Naive thymus-derived CD8-positive, alpha-beta T cell (primary cell): ENCODE measurements around the gene GRPEL2. TPM values are rescaled to one million over a fixed set of nuclear protein-coding genes. Genes with fewer than 3 reads are reported as not detected.

Source experiments
- ATAC-seq, 2 donors: fragments of 150-1000 bp; cut with Tn5 transposase in 1 of 2; sonication (Bioruptor Pico), chemical (Tn5 transposase) in 1 of 2; 1 replicate in 1 of 2; 2 replicates in 1 of 2; pipeline ENCODE4 v1.10.0; 2021; ENCODE audit warnings: mild to moderate bottlenecking in 2 of 2, moderate library complexity in 2 of 2
- POLR2A ChIA-PET: fragments of 350-600 bp; sonication (Branson Sonifier 250); formaldehyde crosslinking; loops from one replicate; lab custom pipeline; 2021; ENCODE audit warnings: antibody characterized with exemption; lab: Charles Lee
- DNase-seq, 10 donors: peaks; one replicate each; pipeline versions ENCODE4 v3.0.0 to v3.0.0-alpha.2; 2020 to 2022
- H3K27ac Mint-ChIP-seq, 10 donors: one replicate each; pipeline ENCODE4 v1.8.0; 2020 to 2022; ENCODE audit warnings: mild to moderate bottlenecking in 10 of 10, mixed read lengths in 10 of 10, moderate library complexity in 4 of 10, inconsistent platforms in 1 of 10
- H3K27me3 Mint-ChIP-seq, 5 donors: one replicate each; pipeline ENCODE4 v1.8.0; 2021 to 2022; ENCODE audit warnings: mixed read lengths in 5 of 5
- H3K36me3 Mint-ChIP-seq, 3 donors: one replicate each; pipeline ENCODE4 v1.8.0; 2020 to 2022; ENCODE audit warnings: mixed read lengths in 3 of 3, mild to moderate bottlenecking in 2 of 3, inconsistent platforms in 1 of 3
- H3K4me1 Mint-ChIP-seq, 4 donors: one replicate each; pipeline ENCODE4 v1.8.0; 2021 to 2022; ENCODE audit warnings: mixed read lengths in 4 of 4
- H3K4me3 Mint-ChIP-seq, 10 donors: one replicate each; pipeline ENCODE4 v1.8.0; 2020 to 2022; ENCODE audit warnings: mild to moderate bottlenecking in 10 of 10, mixed read lengths in 10 of 10, moderate library complexity in 6 of 10, inconsistent platforms in 1 of 10
- H3K9me3 Mint-ChIP-seq, 9 donors: one replicate each; pipeline ENCODE4 v1.8.0; 2020 to 2022; ENCODE audit warnings: mixed read lengths in 9 of 9, mild to moderate bottlenecking in 3 of 9, inconsistent platforms in 1 of 9, moderate library complexity in 1 of 9
- polyA plus RNA-seq, 3 donors: library from polyadenylated mRNA; unstranded; fragments of 300-500 nt; fragmentation: Illumina TruSeq; gene quantifications; one replicate each; pipeline ENCODE4 v1.2.3, GENCODE V29; 2021
- total RNA-seq, 8 experiments: library from RNA in 2 of 8; stranded (reverse) in 2 of 8; gene quantifications; one replicate each; pipeline ENCODE4 v1.2.3 and lab custom pipeline; 2021 to 2026

Gene GRPEL2
- total and polyA plus RNA-seq, 5 experiments from 2014 or later = 4.2 to 48.0 (median 6.6) TPM

DNA sequence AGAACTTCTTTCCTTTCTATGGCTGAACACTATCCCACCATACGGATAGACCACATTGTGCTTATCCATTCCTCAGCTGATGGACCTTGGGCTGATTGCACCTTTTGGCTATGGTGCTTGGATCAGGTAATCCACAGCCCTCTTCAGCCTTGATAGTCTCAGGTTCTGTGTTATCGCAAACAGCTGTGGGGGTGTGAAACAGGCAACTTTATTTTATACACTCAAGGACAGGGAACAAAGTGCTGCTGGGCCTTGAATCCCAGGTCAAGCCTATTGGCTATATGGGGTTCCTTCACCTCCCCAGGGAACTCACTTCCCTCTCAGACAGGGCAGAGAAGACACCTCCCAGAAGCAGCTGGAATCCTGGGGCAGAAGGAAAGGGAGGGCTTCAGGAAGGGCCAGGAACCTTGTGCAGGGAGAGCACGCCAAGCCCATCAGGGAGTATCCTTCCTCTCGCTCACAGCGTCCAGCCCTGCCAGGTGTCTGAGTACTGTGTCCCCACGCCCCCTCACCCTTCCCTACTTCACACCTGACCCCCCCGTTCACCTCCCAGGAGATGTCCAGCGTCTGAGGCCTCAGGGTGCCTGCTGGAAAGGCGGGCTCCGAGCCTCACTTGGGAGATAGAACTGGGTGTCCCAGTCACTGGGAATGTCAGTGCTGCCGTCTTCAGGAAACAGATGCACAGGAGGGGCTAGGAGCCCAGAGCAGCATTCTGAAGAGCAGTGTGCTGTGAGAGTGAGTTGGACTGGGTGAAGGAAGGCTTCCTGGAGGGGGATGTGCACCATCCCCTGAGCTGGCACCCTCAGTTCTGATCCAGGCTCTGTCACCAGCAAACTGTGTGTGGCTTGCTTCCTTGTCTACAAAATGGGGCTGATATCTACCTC, 40.9 kb upstream of the GRPEL2 start:
- H3K27ac Mint-ChIP-seq = peak overlapping the region in 1 of 10 donors; percentile 69

DNA sequence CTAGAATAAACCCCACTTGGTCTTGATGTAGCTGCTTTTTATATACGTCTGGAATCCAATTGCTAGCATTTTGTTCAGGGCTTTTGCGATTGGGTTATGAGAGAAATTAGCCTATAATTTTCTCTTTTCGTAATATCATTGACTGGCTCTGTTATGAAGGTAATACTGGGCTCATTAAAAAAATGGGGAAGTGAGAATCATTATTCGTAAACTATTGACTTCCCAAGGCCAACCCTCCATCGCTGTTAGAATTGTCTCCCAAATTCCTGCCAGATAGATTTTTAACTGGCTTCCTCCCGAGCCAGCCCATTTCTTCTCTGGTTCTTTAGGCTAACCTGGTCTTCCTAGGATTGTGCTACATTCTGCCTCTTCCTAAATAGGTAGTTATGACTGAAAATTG, 35.9 kb upstream of the GRPEL2 start:
- no peaks in the 10 kb centered on the region for H3K27me3 Mint-ChIP-seq
- H3K9me3 Mint-ChIP-seq = no peaks in the 10 kb centered on the region
- peaks cover 2 to 8% (median 6%) of the 10 kb centered on the region in 4 donors for H3K4me1 Mint-ChIP-seq
- ATAC-seq = no peak
- H3K27ac Mint-ChIP-seq = no peak overlapping the region
- H3K4me3 Mint-ChIP-seq = no peak overlapping the region
- POLR2A ChIA-PET = no interaction called here
- H3K36me3 Mint-ChIP-seq = no peaks in the 10 kb centered on the region
- DNase-seq = no peak

More for the DNA sequence above, 40.9 kb upstream of the GRPEL2 start:
- Mint-ChIP-seq H3K4me1 (peaks cover 4 to 7% (median 6%) of the 10 kb centered on the region in 4 donors), H3K9me3 (no peaks in the 10 kb centered on the region), H3K4me3 (no peak overlapping the region), H3K27me3 (peaks cover 0 to 4% (median 0%) of the 10 kb centered on the region in 5 donors), H3K36me3 (no peaks in the 10 kb centered on the region)
- DNase-seq (no peak), ATAC-seq (no peak)
- POLR2A ChIA-PET = no interaction called here

DNA sequence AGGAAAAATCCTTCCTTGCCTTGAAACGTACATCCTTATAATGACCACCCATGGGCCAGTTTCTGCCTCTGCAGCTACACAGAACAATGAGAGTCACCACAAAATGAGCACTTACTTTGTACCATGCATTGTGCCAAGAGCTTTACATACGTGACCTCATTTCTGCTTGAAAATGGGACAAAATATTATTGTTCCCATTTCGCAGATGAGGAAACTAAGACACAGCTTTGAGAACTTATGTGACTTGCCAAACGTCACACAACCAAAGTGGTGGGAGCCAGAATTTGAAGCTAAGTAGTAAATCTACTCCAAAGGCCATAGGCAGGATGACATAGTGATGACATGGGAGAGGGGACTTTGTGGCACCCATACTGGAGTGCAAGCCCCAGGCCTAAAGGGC, 34.8 kb upstream of the GRPEL2 start:
- Mint-ChIP-seq H3K4me1 (peaks cover 2 to 8% (median 6%) of the 10 kb centered on the region in 4 donors), H3K27ac (peak overlapping the region in 1 of 10 donors; percentile 39), H3K9me3 (no peaks in the 10 kb centered on the region), H3K36me3 (no peaks in the 10 kb centered on the region), H3K27me3 (no peaks in the 10 kb centered on the region), H3K4me3 (no peak overlapping the region)
- DNase-seq (no peak), ATAC-seq (no peak)
- POLR2A ChIA-PET = no interaction called here

DNA sequence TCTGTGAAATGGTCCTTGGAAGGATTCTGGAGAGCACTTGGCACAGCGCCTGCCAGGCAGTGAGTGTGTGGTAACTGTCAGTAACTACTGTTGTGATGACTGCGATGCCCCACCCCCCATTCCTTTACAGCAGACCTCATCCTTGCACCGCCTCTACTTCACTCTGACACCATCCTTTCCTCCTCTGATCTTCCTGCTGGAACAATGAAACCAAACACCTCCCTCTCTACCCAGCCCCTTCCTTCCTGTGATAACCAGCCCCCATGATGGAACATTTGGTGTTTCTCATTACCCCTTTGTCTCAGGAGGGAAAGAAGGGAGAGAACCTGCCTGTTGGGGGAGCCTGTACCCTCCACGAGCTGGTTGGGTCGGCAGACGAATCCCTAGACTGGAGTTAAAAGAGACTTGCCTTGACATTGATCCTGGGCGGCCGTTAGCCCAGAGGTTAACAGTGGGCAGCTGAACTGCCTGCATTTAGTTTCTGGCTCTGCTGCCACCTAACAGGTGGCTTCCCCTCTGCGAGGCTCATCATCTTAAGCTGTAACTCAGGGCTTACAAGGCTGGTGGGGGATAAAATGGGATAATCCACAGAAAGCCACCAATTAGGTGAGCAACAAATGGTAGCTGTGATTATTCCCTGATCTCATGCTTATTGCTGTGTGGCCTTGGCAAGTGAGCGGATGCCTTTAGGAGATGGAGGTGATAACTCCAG, 34.2 kb upstream of the GRPEL2 start:
- H3K27ac Mint-ChIP-seq = peak overlapping the region in 3 of 10 donors; percentile 31 to 39 (median 37)
- no peak overlapping the region for H3K4me3 Mint-ChIP-seq
- peaks cover 2 to 8% (median 6%) of the 10 kb centered on the region in 4 donors for H3K4me1 Mint-ChIP-seq
- no peaks in the 10 kb centered on the region for H3K27me3 Mint-ChIP-seq
- POLR2A ChIA-PET = no interaction called here
- DNase-seq = no peak
- no peak for ATAC-seq
- H3K9me3 Mint-ChIP-seq = no peaks in the 10 kb centered on the region
- H3K36me3 Mint-ChIP-seq = no peaks in the 10 kb centered on the region

DNA sequence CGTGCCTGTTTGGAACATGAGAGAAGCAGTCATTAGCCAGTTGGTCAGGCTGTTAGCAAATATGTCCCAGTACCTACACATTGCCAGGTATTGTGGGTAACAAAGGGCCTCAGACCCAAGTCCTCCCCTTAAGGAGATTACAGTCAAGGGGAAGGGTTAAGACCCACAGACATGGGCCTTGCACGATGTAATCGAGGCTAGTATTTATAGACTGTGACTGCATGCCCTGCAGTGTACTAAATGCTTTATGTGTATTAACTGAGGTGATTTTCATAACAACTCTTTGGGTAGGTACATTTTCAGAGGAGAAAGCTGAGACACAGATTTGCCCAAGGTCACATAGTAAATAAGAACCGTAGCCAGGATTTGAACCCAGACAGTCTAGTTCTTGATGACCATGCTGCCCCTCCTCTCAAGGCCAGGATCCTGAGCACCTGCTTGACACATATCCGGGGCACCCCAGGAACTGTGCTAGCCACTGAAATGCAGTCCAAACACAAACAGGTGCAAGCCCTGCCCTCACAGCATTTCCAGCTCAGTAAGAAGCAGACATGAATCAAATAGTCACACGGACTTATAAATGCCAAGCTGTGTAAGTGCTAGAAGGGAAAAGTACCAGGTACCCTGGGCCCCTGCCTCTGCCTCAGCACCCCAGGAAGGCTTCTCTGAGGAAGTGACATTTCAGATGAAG, 32.0 kb upstream of the GRPEL2 start:
- Mint-ChIP-seq H3K27me3 (no peaks in the 10 kb centered on the region), H3K9me3 (no peaks in the 10 kb centered on the region), H3K4me1 (peaks cover 2 to 11% (median 6%) of the 10 kb centered on the region in 4 donors), H3K27ac (no peak overlapping the region), H3K36me3 (no peaks in the 10 kb centered on the region), H3K4me3 (no peak overlapping the region)
- POLR2A ChIA-PET = interaction anchor here (0.7 to 1.4 kb wide), 4 partner anchors 15 to 54 kb away, joined by 3 to 4 read pairs (median 4); partner anchors contain the start of gene GRPEL2
- ATAC-seq (no peak), DNase-seq (no peak)

DNA sequence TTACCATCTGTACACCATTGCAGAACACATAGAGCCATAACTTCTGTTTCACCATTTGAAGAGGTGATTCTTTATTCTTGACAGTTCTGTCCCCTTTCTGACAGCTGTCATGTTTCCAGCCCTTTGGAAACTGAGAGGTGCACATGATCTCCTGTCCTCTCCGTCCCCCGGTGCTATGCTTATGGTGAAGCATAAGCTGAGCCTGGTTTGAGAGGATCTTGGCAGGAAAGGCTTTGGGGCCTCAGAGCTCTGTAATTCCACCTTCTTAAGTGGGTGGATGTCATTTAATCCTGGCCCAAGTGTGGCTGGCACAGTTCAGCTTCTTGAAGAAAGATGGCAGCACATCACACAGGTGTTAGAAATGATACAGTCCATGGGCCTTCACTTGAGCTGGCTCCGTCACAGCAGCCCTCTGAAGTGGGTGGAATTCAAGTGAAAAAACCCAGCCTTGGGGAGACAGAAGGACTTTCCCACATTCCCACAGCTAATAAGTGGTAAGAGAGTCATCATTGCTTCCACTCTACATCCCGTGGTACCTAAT, 30.7 kb upstream of the GRPEL2 start:
- ATAC-seq (no peak), DNase-seq (no peak)
- Mint-ChIP-seq H3K27ac (no peak overlapping the region), H3K9me3 (no peaks in the 10 kb centered on the region), H3K36me3 (no peaks in the 10 kb centered on the region), H3K27me3 (no peaks in the 10 kb centered on the region), H3K4me3 (no peak overlapping the region), H3K4me1 (peaks cover 2 to 11% (median 6%) of the 10 kb centered on the region in 4 donors)
- POLR2A ChIA-PET = interaction anchor here (1.2 to 1.4 kb wide), 2 partner anchors 30 to 53 kb away, joined by 4 to 5 read pairs; partner anchors contain the start of gene GRPEL2

DNA sequence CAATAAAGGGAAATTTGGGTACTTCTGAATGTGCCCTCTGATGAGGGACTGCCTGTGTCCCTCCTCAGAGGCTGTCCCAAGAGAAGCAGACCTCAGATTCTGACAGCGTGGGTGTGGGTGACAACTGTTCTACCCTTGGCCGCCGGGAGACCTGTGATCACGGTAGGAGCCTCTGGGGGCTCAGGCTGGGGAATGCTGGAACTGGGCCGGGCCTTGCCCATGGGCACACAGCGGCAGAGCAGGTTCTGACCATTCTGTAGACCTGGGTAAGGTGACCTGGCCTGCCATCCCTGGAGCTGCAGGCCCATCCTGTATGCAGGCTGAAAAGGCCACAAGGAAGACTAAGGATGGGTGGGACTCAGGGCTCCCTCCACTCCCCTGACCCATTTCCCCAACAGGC, 29.5 kb upstream of the GRPEL2 start:
- Mint-ChIP-seq H3K4me3 (no peak overlapping the region), H3K36me3 (no peaks in the 10 kb centered on the region), H3K4me1 (peaks cover 2 to 9% (median 5%) of the 10 kb centered on the region in 4 donors), H3K27ac (no peak overlapping the region), H3K27me3 (no peaks in the 10 kb centered on the region), H3K9me3 (no peaks in the 10 kb centered on the region)
- POLR2A ChIA-PET = no interaction called here
- DNase-seq = no peak
- ATAC-seq = no peak

DNA sequence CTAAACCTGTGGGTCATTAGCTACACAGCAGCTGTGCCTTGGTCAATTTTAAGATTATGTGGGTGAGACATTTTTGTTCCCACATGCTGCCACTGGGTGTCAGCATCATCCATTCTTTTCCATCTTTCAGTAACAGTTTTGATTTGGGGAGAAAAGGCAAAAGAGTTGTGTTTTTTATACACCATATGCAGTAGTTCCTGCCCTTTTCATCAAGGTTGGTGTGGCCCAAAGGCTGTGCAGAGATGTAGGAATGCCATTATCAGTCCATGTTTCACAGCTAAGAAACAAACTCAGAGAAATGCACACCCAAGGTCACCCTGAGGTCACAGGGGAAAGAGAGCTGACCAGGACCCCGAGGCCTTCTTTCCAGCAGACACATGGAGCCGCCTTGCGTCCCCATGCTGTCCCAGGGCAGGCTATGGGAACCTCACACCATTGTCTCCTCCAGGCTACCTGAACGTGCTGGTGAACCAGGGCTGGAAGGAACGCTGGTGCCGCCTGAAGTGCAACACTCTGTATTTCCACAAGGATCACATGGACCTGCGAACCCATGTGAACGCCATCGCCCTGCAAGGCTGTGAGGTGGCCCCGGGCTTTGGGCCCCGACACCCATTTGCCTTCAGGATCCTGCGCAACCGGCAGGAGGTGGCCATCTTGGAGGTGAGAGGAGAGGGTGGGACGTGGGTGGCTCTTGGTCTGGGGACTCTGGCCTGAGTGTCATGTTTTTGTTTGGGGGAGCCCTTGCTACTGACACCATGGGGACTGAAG, 27.8 kb upstream of the GRPEL2 start:
- H3K36me3 Mint-ChIP-seq = no peaks in the 10 kb centered on the region
- DNase-seq (peak in 8 of 10 donors; percentile 17 to 63 (median 43)), ATAC-seq (peak; percentile 68)
- peaks cover 0 to 3% (median 0%) of the 10 kb centered on the region in 4 donors for H3K4me1 Mint-ChIP-seq
- H3K27me3 Mint-ChIP-seq = no peaks in the 10 kb centered on the region
- no peak overlapping the region for H3K27ac Mint-ChIP-seq
- POLR2A ChIA-PET = interaction anchor here (0.7 to 1.3 kb wide), 3 partner anchors 32 to 54 kb away, joined by 3 read pairs; no protein-coding TSS in a partner anchor
- no peaks in the 10 kb centered on the region for H3K9me3 Mint-ChIP-seq
- no peak overlapping the region for H3K4me3 Mint-ChIP-seq

DNA sequence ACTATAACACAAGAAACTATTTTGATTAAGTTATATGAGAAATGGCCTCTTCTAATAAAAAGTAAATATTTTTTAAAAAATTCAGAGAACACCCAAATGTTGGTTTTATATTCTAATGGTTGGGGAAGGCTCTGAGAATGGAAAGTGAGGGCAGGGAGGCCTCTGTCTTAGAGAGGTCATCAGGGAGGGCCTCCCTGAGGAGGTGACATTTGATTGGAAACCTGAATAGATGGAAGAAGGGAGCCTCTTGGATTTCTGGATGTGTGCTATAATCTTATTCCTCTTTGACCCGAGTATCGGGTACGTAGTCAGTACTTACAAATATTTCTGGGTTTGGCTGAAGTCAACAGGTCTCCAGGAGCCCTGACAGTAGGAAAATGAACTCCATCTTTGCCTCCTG, 26.1 kb upstream of the GRPEL2 start:
- H3K4me3 Mint-ChIP-seq = no peak overlapping the region
- H3K4me1 Mint-ChIP-seq = peaks cover 0 to 3% (median under 1%) of the 10 kb centered on the region in 4 donors
- H3K27ac Mint-ChIP-seq = peak overlapping the region in 1 of 10 donors; percentile 66
- DNase-seq (no peak), ATAC-seq (no peak)
- peaks cover 0 to 3% (median 0%) of the 10 kb centered on the region in 3 donors for H3K36me3 Mint-ChIP-seq
- no peaks in the 10 kb centered on the region for H3K9me3 Mint-ChIP-seq
- POLR2A ChIA-PET = interaction anchor here (1.5 kb wide), 1 partner anchor 54 kb away, joined by 4 read pairs; no protein-coding TSS in a partner anchor
- no peaks in the 10 kb centered on the region for H3K27me3 Mint-ChIP-seq

DNA sequence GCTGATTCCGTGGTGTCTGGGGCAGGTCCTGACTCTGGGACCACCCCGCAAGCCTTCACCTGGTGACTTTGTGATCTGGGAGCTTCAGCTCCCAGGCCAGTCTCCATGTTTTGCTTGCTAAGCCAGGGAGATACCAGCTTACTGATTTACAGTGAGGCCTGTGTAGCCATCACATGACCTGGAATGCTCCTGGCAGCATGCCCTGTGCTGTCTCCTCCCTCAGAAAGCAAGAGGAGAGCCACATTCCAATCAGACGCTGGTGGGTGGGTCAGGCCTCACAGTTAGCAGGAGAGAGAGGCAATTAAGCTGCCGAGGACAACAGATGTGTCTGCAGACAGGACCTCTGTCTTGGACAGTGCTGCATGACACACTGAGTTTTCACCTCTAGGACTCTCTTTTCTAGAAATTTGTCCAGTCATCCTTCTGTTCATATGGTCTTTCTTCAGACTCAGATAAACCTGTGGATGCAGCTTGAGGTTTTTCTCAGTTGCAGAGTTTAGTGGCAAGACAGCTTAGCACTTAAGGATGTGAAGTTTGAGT, 24.4 kb upstream of the GRPEL2 start:
- Mint-ChIP-seq H3K4me1 (peaks cover 0 to 3% (median under 1%) of the 10 kb centered on the region in 4 donors), H3K27ac (no peak overlapping the region), H3K27me3 (no peaks in the 10 kb centered on the region), H3K4me3 (no peak overlapping the region), H3K36me3 (peaks cover 0 to 5% (median 0%) of the 10 kb centered on the region in 3 donors), H3K9me3 (peaks cover 0 to 2% (median 0%) of the 10 kb centered on the region in 9 donors)
- no peak for ATAC-seq
- no peak for DNase-seq
- POLR2A ChIA-PET = interaction anchor here (1.3 to 1.5 kb wide), 4 partner anchors 23 to 52 kb away, joined by 3 to 4 read pairs (median 4); no protein-coding TSS in a partner anchor

DNA sequence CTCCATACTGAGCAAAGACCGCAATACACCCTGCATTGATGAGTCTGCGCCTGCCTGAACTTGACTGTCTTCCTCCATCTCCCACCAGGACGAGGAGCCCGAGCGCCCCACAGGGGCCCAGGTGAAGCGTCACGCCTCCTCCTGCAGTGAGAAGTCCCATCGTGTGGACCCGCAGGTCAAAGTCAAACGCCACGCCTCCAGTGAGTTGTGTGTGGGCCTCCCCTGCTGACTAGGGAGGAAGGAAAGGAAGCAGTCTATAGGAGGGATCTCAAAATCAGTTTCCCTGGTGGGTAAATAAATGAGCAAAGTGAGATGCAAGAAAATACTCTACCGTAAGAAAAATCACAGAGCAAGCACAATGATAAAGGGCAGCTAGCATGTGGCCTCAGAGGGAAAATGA, 22.8 kb upstream of the GRPEL2 start:
- H3K9me3 Mint-ChIP-seq = peaks cover 0 to 8% (median 0%) of the 10 kb centered on the region in 9 donors
- no peak overlapping the region for H3K4me3 Mint-ChIP-seq
- no peak for ATAC-seq
- H3K27ac Mint-ChIP-seq = peak overlapping the region in 1 of 10 donors; percentile 88
- POLR2A ChIA-PET = interaction anchor here (1.4 kb wide), 1 partner anchor 23 kb away, joined by 5 read pairs; the partner anchor contains the start of gene GRPEL2
- peaks cover 0 to 11% (median 0%) of the 10 kb centered on the region in 3 donors for H3K36me3 Mint-ChIP-seq
- no peaks in the 10 kb centered on the region for H3K27me3 Mint-ChIP-seq
- H3K4me1 Mint-ChIP-seq = peaks cover 0 to 2% (median 0%) of the 10 kb centered on the region in 4 donors
- DNase-seq = no peak
